Fibroblast of skin of abdomen (primary cell): ENCODE measurements around the gene CCDC159. TPM values are rescaled to one million over a fixed set of nuclear protein-coding genes. Genes with fewer than 3 reads are reported as not detected.
A peak's percentile ranks its signal among the peaks of the same experiment; 100 is the strongest.
"Not testable (repeated sequence)": the region's sequence is repeated elsewhere in the genome, so short reads cannot be mapped to it uniquely, and the experiment has no call there.

Experiments used
- DNase-seq: peaks from one replicate; pipeline ENCODE4 v3.0.0-alpha.2; 2013
- polyA plus RNA-seq, 2 experiments: library from polyadenylated mRNA; unstranded; fragments of 120-200 nt; gene quantifications; one replicate each; pipeline ENCODE4 v1.2.1, GENCODE V29; 2013; ENCODE audit not compliant: insufficient read length in 2 of 2

CCDC159 gene, protein sequence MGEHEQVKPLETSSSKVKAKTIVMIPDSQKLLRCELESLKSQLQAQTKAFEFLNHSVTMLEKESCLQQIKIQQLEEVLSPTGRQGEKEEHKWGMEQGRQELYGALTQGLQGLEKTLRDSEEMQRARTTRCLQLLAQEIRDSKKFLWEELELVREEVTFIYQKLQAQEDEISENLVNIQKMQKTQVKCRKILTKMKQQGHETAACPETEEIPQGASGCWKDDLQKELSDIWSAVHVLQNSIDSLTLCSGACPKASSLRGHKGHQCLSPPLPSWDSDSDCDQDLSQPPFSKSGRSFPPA
- polyA plus RNA-seq (2013, experiment 1 of 2; ENCODE audit: insufficient read length), result 13.3 TPM
- 13.8 TPM for polyA plus RNA-seq (2013, experiment 2 of 2; ENCODE audit: insufficient read length)

DNA sequence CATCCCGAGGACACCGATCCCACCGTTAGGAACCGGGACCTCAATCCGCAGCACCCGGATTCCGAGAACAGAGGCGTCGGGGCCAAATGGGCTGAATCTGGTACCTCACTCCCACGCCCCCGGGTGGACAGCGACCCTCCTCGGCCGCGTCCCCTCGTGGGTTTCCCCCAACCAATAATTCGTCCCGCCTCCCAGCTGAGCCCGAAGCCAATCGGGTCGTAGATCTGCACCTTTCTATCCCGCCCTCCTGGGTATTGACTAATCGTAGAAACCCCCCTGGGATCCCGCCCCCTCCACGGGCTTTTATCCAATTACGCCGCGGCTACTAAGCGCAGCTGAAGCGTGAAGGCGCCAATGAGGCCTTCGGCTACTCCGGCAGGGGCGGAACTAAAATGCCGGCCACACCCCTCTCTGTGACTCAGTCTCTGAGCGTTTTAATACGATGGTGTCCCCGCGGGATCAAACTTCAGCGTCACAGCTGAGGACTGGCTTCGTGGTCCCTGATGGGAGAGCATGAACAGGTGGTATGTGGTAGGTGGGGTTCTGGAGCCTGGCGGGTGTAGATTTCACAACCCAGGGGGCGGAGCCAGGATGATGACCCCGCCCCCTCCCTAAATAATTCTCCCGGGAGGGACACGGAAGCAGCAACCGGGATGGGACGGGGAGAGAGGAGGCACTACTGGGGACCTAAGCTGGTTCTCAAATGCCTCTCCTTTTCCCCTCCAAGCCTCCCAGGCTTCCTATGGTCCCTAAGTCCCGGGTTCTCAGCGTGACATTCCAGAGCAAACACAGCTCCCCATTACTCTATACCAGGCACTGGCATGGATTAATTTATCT lies at the start of gene CCDC159, which contains the start of gene TMEM205:
TSS of gene CCDC159 (plus strand) at position 416 of the 837 bp plus-strand sequence. CDS start at position 504, 88 bp downstream.
TSS of gene TMEM205 (minus strand) at position 165 of the 837 bp plus-strand sequence. CDS start 649 bp downstream, outside the sequence.
- DNase-seq, result peak; percentile 99

DNA sequence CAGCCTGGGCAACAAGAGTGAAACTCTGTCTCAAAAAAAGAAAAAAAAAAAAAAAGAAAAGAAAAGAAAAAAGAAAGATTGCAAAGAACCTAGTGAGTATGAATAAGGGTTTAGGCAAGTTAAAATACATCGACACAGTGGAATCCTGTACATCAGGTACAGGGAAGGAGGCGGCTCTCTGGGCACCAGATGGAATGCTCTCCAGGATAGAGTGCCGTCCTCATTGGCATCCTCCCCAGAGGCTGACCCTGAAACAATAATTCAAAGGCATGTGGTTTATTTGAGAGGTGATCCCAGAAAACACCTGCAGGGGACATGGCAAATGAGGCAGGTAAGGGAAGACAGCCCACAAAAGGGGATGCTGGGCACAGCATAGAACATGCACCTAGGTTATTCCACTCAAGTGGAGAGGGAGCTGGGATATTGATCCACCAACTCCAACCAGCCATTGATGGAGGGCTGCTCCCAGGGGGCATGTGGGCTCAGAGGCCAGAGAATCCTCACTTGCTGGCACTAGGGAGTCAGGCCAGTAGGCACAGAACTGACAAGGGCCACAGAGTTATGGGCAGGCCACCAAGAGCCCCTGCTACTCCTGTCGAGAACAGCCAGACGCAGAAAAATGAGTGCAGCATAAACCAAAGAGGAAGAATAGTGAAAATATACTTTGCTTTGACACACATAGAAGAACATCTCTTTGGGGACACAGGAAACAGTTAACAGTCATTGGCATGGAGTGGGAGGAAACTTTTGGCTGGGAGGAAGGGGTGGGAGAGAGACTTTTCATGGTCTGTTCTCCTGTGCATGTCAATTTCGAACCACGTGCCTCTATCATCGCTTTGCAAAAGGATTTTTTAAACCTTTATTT lies 46.1 kb upstream of the CCDC159 start:
- DNase-seq, result no peak

DNA sequence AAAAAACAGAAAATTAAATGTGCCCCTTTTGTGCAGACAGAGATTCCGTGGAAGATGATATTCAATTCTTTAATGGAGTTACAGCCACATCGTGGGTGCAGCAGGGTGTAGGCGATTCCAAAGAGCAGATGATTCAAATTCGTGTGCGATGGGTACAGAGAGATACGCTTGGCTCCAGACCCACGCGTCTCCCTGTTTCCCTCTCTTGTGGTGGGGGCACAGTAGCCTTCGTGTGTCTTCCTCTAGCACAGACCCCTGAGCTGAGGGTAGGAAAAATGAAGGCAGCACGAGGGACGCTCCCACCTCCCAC lies 45.6 kb upstream of the CCDC159 start:
- no peak for DNase-seq

DNA sequence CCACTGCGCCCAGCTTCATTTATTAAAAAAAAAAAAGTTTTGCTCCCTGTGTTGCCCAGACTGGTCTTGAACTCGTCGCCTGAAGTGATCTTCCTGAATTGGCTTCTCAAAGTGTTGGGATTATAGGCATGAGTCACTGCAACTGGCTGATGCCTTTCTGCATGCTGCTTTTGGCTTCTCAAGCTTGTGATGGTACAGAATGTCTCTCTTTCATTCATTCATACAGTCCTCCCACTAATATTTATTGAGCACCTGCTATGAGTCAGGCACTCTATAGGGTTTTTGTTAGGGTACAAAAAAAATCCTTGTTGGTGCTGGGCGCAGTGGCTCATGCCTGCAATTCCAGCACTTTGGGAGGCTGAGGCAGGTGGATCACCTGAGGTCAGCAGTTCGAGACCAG lies 41.4 kb upstream of the CCDC159 start:
- no peak for DNase-seq

DNA sequence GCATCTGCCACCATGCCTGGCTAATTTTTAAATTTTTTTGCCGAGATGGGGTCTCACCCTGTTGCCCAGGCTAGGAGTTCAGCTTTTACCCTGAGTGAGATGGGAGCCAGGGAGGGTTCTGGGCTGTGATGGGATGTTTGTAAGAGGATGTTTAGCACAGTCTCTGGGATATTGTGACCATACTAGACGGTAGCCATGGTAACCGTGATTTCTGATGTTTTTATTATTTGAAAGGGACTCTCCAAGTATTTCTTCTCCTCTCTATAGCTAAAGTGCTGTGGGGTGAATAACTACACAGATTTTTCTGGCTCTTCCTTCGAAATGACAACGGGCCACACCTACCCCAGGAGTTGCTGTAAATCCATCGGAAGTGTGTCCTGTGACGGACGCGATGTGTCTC lies 40.0 kb upstream of the CCDC159 start:
- no peak for DNase-seq

DNA sequence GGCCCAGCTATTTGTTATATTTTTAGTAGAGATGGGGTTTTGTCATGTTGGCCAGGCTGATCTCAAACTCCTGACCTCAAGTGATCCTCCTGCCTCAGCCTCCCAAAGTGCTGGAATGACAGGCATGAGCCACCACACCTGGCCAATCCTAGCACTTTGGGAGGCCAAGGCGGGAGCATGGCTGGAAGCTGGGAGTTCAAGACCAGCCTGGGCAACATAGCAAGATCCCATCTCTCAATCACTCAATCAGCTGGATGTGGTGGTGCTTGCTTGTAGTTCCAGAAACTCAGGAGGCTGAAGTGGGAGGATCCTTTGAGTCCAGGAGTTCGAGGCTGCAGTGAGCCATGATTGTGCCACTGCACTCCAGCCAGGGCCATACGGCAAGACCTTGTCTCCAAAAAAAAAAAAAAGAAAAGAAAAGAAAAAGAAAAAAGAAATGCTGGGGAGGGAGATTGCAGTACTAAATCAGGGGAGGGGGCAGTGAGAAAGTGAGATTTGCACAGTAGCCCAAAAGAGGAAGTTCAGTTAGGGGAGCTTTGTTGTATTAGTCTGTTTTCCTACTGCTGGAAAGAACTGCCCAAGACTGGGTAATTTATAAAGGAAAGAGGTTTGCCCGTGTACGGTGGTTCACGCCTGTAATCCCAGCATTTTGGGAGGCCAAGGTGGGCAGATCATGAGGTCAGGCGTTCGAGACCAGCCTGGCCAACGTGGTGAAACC lies 25.9 kb upstream of the CCDC159 start:
- not testable (repeated sequence) for DNase-seq

DNA sequence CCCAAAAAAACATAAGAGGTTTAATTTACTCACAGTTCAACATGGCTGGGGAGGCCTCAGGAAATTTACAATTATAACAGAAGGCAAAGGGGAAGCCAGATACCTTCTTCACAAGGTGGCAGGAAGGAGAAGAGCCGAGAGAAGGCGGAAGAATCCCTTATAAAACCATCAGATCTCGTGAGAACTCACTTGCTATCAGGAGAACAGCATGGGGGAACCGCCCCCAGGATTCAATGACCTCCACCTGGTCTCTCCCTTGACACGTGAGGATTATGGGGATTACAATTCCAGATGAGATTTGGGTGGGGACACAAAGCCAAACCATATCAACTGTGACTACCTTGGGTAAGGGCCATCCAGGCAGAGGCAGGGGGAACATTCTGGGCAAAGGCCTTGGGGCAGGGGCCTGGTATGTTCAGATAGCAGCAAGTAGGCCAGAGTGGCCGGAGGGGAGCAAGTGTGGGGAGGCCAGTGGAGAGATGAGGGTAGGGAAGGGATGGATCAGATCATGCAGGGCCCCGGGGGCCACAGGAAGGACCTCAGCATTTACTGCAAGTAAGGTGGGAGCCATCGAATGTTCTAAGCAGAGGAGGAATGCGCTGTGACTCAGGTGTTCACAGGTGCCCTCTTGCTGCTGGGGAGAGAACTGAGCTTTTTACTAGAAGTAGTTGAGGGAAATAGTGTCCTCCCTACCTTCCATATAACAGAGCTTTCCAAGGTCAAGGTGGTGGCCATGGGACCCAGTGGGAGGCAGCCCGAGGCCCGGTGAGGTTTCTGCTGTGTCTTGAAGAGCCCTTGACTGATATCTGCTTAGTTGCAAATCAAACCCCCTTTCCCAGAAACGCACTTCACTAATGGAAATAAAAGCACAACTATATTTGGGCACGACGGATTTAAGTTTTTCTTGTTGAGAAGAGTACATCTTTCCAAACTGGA lies 24.9 kb upstream of the CCDC159 start:
- no peak for DNase-seq

DNA sequence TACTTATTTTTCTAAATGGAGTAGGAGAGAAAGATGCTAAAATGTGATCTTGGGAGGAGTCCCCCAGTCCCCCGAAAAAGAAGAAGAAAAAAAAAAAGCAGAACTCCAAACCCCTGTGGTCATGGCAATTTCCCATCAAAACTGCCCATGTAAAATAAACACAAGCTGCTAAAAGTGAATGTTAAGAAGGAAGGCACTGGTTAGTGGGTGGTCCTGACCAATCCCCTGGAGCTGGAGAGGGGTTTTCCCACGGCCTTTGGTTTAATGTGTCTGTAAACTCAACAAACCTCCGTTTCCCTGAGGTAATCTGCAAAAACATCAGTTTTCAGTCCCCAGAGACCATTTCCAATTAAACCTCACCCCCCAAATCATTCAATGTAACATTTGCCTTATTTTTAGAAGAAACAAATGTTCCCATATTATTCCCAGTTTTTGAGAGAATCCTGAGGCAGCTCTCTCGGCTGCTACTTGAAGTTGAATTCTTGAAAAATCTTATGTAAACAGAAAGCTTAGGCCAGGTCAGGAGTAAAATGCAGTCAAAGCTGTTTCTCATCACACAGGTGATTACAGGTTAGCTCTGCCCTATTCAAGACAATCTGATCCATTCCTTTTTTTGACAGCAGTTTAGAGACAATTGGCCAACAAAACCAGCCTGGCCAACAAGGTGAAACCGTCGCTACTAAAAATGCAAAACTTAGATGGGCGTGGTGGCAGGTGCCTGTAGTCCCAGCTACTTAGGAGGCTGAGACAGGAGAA lies 23.9 kb upstream of the CCDC159 start:
- no peak for DNase-seq

DNA sequence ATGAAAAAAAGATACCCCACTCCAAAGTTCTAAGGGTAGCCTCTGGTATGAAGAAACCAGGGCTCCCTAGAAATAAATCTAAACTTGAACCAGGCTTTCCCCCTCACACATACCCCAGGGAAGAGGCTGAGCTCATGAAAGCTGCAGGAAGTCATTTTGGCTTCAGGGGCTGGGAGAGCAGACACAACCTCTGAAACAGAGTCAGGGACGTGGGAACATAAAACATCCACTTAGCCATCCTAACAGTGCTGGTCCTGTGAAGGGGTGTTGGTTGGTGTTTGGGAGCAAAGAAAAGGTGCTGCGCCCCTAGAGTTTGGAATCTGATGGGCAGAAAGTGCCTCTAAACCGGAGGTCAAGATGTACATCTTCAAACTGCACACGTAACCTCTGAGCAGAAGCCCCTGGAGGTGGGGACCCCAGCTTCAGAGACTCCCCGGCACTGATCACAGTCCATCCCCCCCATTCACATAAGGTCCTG lies 22.7 kb upstream of the CCDC159 start:
- DNase-seq, result no peak

DNA sequence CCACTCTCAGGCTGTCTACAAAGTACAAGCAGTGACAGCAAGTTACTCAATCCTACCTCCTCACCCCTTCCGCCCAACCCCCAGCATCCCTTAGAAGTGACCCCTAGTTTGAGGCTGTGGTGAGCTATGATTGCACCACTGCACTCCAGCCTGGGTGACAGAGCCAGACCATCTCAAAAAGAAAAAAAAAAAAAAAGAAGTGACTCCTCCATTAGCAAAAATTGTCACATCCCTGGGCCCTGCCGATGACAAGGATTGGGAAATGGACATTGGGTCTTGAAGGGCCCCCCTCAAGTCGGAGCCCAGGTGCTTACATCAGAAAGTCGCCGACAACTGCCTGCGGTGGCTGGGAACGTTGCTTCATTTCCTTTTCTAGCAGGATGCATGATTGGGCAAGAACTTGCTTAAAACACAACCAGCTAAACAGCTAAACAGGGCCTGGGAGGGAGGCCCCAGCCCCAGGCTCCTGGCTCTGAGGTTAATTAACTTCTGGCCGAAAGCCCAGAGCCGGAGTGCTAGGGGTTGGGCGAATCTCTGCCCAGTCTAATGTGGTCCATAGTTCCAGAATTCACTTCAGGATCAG lies 22.1 kb upstream of the CCDC159 start:
- peak; percentile 94 for DNase-seq

DNA sequence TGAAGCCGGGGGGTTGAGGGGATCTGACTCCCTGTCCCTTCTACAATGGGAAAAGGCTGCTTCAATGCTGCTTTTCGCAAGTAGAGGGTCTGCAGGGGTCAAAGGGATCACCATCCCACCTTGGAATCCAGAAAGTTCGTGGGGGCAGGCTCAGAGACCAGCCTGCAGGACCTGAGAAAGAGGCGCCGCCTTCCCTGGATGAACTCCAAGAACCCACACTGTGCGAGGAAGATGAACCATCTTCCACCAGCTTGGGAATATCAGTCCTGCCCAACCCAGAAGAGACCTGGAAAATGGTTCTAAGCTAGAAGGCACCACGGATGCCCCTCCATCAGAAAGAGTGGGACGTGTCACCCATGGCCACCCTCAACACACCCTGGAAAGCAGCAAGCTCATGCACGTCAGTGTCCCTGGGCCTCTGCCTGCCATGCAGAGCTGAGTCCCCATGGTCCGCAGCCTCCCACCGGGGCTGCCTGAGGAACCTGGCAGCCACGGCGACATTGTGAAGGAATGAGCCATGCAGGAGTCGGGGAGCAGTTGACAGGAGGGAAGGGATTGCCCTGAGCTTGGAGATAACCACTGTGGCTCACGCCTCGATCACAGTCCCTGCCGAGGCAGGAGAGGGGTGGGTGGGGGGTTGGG lies 21.4 kb upstream of the CCDC159 start:
- no peak for DNase-seq

DNA sequence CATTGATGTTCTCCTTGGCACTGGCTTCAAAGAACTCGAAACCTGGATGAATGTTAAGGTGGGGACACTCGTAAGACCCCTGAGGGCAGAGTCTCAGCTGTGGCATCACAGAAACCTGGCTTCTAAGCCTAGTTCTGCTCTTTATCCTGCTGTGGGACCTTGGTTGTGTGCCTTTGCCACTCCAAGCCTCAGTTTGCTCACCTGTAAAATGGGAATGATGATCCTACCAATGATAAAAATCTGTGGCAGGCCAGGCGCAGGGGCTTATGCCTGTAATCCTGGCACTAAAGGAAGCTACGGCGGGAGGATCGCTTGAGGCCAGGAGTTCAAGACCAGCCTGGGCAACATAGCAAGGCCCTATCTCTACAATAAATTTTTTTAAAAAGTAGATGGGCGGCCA lies 20.8 kb upstream of the CCDC159 start:
- no peak for DNase-seq

DNA sequence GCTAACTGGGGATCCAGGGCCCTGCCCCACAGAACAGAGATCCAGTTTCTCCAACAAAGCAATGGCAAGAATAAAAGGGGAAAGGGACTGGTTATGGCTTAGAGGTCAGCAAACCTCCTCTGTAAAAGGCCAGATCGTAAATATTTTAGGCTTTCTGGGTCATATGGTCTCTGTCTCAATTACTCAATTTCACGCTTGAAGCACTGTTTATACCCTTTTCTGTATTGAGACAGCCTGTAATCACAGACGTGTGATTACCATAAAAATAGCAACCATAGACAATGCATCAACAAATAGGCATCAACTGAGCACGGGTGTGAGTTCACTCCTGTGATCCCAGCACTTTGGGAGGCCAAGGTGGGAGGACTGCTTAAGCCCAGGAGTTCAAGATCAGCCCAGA lies 16.2 kb upstream of the CCDC159 start:
- DNase-seq, result no peak

DNA sequence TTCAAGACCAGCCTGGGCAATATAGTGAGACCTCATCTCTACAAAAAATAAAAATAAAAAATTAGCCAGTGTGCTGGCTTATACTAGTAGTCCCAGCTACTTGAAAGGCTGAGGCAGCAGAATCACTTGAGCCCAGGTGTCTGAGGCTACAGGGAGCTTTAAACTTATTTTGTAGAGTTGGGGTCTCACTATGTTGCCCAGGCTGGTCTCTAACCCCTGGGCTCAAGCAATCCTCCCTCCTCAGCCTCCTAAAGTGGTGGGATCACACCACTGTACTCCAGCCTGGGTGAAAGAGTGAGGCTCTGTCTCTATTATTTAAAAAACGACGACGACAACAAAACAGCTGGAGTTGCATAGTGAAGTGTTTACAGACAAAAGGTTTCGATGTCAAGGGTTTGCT lies 14.8 kb upstream of the CCDC159 start:
- no peak for DNase-seq

DNA sequence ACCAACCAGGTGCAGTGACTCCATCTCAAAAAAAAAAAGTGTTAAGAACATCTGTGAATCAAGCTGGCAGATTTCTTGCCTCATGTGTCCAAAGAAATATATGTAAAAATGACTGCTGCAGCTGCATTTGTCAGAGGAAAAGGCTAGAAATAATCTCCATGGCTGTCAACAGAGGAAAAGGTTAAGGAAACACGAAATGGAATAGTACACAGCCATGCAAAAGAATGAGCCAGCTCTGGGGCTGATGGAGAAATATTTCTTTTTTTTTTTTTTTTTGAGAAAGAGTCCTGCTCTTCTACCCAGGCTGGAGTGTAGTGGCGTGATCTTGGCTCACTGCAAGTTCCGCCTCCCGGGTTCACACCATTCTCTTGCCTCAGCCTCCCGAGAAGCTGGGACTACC lies 13.5 kb upstream of the CCDC159 start:
- no peak for DNase-seq

DNA sequence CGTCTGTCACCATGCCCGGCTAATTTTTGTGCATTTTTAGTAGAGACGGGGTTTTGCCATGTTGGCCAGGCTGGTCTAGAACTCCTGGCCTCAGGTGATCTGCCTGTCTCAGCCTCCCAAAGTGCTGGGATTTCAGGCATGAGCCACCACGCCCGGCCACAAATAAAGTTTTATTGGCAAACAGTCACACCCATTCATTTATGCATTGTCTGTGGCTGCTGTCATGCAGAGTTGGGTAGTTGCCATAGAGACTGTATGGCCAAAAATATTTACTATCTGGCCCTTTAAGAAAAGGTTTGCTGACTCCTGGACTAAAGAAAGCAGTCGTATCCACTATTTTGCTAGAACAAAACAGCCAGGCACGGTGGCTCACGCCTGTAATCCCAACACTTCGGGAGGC lies 12.5 kb upstream of the CCDC159 start:
- not testable (repeated sequence) for DNase-seq

DNA sequence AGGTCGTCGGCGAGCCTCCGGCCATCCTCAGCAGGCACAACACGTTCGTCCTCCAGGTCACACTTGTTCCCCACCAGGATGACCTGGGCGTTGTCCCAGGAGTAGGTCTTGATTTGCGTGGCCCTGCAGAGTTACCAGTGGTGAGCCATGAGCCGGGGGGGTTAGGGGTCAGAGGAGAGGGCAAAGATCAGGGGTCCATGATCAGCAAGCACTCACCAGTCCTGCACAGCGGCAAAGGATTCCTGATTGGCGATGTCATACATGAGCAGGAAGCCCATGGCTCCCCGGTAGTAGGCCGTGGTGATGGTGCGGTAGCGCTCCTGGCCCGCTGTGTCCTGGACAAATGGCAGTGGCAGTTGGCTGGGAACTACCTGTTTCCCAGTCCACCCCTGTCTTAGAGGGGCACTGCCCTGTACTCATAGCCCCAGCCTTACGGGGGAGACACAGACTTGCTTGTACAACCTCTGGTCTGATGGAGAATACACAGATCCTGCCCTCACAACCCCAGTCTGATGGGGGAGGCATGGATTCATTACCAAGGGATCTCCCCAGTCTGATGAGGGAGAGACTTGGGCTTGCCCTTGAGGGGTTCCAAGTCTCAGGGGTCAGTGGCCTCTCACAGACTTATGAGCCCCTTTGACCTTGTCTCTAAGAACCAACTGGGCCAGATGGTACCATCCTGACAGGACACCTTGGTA lies 10.7 kb upstream of the CCDC159 start:
- DNase-seq, result no peak

DNA sequence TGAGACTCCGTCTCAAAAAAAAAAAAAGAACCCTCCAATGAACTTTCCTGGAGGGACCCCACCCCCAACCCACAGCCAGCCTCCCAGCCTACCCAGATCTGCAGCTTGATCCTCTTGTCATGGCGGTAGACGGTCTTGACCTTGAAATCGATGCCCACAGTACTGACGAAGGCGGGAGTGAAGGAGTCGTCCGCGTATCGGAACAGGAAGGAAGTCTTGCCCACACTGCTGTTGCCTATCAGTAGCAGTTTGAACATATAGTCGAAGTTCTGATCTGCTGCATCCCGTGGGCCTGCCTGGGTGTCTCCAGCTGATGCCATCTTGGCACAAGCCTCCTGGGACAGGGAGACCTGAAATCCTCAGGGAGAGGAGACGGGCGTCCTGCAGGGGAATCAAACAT lies 9.2 kb upstream of the CCDC159 start:
- no peak for DNase-seq

DNA sequence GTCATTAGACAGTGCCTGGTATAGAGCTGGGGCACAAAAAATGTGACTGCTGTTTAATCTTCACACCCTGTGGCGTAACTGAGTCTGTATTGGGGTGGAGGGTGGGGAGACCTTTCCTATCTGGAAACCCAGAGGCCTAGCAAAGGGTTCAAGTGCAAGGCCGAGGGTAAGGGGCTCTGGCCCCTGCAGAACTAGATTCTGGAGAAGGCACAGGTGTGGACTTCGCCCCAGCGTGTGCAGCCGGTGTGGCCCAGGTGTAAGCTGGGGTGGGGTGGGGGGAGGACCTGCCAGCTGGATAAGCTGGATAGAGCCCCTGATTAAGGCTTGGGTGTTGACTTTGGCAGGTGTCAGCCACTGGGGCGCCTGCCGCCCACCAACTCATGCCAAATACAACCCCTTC lies 8.2 kb upstream of the CCDC159 start:
- no peak for DNase-seq
